Middle frontal gyrus (tissue), 1 donor: ENCODE measurements around the gene NUP153.

Experiments used
- DNase-seq: peaks from one replicate; pipeline ENCODE4 v3.0.0-alpha.2; 2015; ENCODE audit warnings: low spot score; ENCODE audit errors: extremely low spot score

The NUP153 gene

DNA sequence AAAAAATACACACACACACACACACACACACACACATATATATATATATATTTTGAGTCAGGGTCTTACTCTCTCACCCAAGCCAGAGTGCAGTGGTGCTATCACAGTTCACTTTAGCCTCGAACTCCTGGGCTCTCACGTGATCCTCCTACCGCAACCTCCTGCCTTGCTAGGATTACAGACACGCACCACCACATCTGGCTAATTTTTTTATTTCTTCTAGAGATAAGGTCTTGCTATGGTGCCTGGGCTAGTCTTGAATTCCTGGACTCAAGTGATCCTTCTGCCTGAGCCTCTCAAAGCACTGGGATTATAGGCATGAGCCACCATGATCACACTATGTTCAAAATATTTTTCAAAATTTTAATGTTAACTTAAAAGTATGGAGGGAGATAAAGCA is 43.5 kb downstream of the NUP153 start:
- DNase-seq: no peak

DNA sequence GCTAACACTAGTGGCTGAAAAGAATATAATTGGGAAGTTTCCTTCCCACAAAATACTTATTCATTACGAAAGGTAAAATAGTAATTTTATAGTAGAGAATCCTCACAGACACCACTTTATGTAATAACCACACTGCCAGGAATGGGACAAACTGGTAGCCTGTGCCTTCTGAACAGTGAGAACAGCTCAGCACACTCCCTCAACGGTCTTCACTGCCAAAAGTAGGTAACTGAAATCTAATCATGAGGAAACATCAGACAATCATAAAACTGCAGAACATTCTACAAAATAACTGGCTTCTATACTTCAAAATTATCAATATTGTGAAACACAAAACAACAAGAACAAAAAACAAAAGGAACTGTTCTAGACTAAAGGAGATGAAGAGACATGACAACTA is 44.1 kb downstream of the NUP153 start:
- no peak for DNase-seq

DNA sequence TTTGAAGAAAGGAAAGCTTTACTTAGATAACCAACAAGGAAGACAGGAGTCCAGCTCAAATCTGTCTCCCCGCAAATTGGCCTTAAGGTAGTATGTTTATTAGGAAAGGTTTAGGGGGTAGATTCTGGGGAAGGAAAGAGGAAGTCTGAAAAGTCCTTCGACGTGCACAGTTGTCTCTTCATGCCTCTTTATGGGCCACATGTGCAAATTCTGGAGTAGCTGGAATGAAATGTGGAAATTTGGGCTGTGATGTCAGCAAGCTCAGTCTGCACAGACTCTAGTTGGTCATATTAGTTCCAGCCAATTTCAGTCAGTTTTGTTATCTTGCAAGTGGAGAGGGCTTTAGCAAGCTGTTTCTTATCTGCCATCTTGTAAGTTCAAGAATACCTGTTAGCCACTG is 50.1 kb downstream of the NUP153 start:
- no peak for DNase-seq

DNA sequence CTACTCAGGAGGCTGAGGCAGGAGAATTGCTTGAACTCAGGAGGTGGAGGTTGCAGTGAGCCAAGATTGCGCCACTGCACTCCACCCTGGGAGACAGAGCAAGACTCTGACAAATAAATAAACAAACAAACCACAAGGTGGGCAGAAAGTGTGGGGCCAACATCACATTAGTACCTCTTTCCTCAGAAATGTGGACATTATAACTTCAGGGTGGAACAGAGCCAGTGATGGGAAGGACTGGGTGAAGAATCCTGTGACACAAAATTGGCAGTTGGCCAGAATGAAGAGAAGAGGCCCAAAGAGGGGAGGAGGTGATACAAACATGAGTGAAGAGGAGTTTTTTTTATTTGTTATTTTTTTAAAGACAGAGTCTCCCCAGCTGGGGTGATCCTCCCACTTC is 50.6 kb downstream of the NUP153 start:
- DNase-seq: no peak

DNA sequence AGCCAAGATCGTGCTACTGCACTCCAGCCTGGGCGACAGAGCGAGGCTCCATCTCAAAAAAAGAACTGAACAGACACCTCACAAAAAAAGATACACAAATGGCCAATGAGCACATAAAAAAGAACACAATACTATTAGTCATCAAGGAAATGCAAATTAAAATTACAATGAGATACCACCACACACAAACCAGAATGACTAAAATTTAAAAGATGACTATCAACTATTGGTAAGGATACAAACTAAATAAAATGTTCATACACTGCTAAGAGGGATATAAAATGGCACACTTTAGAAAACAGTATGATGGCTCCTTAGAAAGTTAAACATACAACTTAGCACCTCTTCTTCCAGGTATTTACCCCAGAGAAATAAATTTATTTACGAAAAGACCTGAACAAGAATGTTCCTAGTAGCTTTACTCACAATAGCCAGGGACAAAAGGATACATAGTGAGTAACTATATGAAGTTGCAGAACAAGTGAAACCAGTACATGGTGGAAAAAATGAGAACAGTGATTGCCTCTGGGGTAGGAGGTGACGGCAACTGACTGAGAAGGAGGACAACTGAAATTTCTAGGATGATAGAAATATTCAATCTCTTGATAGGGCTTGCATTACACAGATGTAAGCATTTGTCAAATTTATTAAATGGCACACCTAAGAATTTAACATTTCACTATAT is 53.4 kb downstream of the NUP153 start:
- no peak for DNase-seq

DNA sequence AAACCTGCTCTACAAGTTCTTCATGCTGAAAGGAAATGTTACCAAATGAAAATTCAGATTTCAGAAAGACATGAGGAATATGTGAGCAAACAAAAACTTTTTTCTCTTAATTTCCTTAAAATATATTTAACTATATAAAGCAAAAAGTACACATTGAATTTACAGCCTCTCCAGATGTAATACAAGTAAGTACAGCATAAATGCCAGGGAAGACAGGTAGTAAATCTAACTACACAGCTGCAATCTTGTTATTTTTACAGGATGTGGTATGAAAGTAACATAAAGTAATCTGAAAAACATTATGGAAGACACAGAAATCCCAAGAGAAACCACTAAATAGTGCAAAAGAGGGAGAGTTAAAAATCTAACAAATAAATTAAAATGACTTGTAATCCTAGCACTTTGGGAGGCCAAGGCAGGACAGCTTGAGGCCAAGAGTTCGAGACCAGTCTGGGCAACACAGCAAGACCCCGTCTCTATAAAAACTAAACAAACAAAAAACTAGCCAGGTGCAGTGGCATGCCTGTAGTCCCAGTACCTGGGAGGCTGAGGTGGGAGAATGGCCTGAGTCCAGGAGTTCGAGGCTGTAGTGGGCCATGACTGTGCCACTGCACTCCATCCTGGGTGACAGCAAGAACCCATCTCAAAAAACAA is 55.9 kb downstream of the NUP153 start:
- DNase-seq: no peak

DNA sequence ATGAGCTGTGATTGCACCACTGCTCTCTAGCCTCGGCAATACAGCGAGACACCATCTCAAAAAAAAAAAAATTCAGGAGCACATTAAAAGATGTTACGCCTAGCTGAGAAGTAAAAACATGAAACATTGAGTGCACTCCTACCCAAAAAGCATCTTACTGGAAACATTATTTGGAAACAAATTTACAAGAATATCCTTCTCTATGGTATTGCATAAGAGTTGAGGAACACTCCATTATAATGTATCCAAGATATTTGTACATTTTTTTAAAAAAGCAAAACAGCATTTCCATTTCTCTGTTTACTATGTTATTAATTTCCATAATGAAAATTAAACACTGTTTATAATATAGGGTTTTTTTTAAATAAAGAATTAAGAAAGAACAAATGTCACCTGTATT is 58.0 kb downstream of the NUP153 start:
- no peak for DNase-seq

DNA sequence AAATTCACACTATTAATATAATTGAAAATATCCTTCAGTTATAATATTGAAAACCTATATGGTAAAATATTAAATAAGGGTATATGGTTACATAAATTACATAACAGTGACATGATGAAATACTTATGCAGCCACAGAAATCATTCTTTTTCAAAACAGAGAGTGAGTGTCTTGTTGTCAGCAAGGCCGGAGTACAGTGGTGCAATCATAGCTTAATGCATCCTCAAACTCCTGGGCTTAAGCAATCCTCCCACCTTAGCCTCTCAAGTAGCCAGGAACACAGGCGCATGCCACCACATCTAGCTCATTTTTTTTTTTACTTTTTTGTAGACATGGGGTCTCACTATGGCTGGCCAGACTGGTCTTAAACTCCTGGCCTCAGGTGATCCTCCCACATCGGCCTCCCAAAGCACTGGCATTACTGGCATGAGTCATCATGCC is 66.2 kb downstream of the NUP153 start:
- no peak for DNase-seq

DNA sequence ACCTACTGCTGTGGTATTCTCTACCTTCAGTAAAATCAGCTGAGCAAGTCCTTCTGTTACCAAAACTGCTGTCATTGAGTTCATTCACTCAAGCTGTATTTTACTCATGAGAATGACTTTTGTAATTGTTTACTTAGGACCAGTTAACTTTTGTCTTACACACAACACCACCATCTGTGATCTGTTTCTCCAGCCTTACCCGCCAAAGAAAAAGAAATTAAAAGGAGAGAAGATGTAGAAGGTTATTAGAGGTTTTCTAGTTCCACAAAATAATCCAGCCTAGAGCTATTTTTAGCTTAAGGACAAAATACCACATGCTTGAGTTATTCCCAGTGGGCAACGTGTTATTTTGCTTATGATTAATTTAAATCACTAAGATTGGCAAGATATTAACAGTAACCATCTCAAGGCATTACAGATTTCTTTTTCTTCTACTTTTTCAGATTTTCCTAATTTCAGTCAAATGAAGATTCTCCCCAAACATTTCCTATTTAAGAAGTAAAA is 68.5 kb downstream of the NUP153 start:
- no peak for DNase-seq

DNA sequence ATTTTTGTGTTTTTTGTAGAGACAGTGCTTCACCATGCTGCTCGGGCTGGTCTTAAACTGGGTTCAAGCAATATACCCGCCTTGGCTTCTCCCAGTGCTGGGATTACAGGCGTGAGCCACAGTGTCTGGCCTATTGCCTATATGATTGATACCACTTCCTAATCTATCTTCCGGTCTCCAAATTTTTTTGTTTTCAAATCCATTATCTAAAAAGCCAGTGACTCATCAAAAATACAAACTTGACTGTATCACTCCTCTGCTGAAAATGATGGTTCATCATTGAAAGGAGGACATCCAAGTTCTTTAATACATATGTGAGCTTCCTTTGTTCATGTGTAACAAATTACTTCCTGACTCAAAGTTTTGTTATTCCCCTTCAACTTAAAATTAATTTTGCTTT is 71.2 kb downstream of the NUP153 start:
- no peak for DNase-seq

DNA sequence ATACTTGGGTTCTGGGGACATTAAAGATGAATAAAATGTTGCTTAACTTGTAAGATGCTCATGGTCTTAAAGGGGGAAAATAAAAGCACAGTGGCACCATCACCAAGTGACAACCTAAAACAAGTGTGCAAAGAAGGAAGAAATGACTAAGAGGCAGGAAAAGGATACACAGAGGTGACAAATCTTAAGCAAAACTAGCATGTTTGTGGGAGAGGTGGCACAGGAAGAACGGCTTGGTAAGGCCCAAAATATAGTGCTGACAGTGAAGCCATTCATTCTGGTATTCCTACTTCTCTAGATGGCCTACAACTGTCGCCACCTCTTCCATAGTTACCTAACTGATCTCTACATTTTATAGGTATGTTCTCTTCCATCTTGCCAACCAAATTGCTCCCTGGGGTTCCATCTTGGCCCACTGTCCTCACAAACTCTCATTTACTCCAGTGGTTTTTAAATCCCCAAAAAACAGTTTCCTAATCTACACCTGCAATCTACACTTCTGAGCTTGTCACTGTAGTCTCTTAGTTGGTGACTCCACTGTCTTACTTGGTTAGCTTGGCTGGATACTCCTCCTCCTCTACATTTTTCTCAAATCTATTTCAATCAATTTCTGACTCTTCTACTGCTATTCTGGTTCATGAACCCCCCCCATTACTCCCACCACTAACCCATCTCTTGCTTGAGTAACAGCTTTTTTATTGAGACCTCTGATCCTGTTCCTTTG is 73.1 kb downstream of the NUP153 start:
- no peak for DNase-seq

DNA sequence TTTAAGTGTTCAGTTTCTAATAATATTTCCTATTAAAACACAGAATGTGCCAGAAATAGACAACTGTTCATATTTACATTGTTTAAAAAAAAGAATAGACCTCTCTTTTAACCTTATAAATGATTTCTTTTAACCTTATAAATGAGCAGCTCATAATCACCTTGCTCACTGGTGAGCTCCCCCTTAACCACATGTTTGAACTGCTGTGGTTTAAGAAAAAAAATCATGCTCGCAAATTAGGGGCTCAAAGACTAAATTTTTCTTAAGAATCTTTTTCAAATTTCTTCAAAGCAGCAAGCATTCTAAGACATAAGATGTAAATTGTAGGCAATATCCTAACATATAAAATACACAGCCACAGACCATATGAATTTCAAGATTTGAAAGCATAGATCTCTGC is 73.8 kb downstream of the NUP153 start:
- DNase-seq: no peak

DNA sequence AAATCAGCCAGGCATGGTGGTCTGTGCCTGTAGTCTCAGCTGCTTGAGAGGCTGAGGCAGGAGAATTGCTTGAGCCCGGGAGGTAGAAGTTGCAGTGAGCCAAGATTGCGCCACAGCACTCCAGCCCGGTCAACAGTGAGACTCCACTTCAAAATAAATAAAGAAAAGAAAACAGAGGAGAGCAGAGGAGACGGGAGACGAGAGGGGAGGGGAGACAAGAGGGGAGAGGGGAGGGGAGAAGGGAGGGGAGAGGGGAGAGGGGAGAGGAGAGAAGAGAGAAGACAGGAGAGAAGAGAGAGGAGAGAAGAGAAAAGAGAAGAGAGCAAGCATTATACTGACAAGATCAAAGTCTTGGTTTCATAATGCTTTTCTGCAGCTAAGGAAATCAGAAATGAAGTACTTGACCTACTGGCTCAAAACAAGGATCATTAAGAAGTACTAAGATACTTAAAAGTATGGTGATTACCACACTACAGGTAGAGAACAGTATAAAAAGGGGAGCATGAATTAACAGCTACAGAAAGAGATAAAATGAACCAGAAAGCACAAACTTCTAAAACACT is 76.1 kb downstream of the NUP153 start:
- no peak for DNase-seq

DNA sequence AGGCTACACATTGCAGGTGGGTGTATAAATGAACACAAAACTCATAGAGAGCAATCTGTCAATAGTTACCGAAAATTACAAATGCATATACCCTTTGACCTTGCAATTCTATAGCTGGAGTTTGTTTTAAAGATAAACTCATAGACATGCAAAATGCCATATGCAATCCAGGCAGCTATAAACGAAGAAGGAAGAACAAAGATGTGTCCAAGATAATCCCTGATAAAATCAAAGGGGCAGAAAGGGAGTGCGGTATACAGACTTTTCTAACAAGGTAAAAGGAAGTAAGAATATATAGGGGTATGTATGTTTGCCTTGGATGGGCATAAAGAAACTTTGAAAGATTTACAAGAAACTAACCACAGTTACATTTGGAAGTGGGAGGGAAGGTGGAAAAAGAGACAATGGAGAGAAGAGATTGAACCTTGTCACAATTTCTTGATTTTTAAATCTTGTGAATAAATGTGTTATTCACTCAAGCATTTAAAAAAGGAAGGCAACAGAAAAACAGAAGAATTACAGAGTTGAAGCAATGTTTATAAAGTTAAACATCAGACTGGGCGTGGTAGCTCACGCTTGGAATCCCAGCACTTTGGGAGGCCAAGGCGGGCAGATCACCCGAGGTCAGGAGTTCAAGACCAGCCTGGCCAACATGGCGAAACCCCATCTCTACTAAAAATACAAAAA is 76.8 kb downstream of the NUP153 start:
- no peak for DNase-seq

DNA sequence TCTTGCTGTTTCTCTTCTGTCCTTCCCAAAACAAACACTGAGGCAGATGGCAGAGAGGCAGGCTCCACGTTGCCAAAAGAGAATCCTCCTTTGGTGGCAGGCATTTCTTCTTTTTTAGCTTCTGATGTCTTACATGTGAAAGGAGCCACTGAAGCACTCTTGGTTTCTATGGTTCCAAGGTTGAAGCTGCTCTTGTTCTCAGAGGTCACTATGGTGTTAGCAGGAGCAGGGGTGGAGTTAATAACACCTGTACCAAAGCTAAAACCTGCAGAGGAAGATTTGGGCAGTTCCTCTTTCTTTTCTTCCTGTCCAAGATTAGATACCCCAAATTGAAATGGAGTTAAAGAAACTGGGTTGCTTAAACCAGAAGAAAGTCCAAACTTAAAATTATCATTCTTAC is 77.9 kb downstream of the NUP153 start:
- no peak for DNase-seq

DNA sequence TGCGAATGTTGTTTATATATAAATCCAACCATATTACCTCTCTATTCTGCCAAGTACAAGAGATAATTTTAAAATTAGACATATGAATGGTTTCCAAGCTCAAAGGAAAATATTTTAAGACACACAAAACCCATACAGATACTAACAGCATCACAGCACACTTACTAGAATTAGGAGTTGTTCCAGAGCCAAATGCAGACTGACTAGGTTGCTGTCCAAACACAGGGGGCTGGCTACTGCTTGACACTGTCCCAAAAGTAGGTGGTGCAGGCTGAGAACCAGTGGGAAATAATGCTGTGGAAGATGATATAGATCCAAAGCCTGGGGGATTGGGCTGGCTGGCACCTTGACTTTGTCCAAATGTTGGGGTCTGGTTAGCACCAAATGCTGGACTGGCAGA is 82.3 kb downstream of the NUP153 start:
- no peak for DNase-seq

DNA sequence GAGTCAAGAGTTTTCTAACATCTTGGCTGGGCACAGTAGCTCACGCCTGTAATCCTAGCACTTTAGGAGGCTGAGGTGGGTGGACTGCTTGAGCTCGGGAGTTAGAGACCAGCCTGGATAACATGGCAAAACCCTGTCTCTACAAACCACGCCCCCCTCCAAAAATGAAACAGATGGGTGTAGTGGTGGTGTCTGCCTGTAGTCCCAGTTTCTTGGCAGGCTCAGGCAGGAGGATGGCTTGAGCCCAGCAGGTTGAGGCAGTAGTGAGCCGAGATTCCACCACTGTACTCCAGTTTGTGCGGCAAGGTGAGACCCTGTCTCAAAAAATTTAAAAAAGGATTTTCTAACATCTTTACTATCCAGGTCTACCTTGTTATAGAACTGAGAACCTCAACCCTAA is 84.6 kb downstream of the NUP153 start:
- DNase-seq: no peak

DNA sequence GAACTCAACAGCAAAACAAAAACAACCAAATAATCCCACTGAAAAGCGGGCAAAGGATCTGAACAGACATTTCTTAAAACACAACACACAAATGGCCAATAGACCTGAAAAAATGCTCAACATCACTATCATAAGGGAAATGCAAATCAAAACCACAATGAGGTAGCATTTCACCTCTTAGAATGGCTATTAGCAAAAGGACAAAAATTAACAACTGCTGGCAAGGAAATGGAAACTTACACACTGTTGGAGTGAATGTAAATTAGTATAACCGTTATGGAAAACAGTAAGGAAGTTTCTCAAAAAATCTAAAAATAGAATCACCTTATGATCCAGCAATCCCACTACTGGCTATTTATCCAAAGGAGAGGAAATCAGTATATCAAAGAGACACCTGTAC is 85.7 kb downstream of the NUP153 start:
- no peak for DNase-seq

DNA sequence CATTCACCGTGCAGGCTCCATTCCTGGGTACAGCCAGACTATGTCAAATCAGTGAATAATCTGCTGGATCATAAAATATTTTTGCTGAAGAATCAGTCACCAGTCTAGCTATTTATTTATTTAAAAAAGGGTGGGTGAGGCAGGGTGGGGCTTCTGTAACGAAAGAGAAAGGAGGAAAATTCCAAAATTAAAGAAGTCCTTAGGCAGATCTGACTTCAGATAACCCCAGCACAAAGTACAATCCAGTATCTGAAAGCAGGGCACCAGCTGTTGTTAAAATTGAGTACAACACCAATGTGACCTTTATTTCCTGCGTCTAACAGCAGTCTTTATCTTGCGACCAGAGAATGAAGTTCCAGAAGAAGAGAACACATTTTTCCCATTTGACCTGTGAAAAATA is 90.9 kb downstream of the NUP153 start:
- no peak for DNase-seq

DNA sequence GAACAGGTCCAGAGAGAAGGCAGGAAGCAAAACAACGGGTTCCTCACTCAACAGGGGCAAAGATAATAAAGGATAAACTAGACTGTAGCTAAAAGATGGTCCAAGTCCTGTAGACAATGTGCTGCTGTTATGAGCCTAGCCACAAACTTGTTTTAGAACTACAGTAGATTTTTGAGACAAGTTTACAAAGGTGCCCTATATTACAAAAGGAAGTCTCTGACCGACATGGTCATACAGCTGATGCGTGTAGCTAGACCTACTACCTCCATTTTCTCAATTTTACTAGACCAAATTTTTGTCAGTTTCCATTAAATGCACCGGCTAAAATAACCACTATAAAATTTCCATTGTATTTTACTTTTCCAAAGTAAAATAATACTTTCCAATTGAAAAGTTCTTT is 94.7 kb downstream of the NUP153 start:
- DNase-seq: no peak

DNA sequence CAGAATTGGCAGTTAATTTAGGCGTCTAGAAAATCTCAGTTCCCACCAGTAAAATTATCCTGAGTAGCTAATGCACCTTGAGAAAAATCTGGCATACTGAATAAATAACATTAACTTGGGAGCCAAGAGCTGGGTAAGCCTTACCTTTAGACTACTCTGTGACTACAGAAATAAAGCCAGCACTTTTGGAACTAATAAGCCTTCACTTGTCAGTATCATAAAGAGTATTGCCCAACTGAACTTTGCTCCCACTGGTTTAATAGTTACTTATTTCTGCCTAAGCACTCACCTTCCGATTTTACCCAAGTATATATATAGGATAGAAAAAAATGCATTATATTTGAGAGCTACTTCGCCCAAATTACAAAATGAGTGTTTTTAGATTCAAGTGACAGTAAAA is 95.9 kb downstream of the NUP153 start:
- DNase-seq: no peak

DNA sequence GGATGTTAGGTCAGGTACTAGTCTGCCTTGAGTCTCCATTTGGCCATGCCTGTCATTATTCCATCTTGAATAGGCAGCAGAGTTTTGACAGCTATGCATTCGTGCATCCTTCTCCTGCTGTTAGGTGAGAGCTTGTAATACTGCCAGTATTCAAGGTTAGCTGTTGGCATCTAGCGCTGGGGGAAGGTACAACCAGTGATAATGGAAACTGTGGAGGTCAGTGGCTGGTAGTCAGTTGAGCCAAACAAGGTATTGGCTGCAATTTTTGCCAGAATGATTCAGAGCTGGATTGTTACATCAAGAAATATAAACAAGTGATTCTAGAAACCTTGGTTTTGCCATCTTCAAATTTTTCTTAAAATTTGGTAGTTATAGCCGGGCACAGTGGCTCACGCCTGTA is 100.1 kb downstream of the NUP153 start:
- no peak for DNase-seq
